Dedifferentiated amniotic fluid mesenchymal stem cell (primary cell): ENCODE data around the gene PIKFYVE.
"Not testable (repeated sequence)": the region's sequence is repeated elsewhere in the genome, so short reads cannot be mapped to it uniquely, and the experiment has no call there.

Source experiments
- DNase-seq: peaks from one replicate; pipeline ENCODE4 v3.0.0-alpha.2; 2016; ENCODE audit errors: extremely low spot score

The PIKFYVE gene

DNA sequence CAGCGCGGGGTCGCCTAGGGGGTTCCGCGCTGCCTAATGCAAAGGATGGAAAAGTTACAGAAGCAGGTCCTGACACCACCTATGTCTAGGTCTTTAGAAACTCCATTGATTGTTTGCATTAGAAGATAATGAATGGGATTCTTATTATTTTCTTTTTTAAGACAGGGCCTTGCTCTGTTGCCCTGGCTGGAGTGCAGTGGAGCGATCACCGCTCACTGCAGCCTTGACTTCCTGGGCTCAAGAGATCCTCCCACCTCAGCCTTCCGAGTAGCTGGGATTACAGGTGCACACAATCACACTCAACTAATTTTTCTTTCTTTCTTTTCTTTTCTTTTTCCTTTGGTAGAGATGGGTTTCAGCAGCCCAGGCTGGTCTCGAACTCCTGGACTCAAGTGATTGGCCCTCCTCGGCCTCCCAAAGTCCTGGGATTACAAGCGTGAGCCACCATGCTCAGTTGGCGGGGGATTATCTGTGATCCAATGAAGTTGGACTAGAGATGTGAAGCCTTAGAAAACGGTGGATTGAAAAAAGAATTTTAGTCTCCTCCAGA, 10.4 kb upstream of the PIKFYVE start:
- no peak for DNase-seq

DNA sequence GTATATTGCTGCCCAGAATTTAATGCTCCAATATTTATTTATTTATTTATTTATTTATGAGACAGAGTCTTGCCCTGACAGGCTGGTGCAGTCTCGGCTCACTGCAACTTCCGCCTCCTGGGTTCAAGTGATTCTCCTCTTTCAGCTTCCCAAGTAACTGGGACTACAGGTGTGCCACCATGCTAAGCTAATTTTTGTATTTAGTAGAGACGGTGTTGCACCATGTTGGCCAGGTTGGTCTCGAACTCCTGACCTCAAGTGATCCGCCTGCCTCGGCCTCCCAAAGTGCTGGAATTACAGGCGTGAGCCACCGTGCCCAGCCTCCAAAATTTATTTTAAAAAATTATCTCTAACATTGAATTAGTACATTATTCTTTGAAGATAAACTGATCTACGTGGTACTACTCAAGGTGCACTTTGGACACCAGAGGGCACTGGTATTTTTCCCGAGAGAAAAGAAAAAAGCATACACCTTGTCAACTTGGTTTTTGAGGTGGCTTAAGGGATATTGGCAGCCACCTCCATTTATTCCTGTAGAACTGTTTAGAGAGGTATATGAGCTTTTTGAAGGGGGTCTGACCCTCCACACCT, 9.8 kb upstream of the PIKFYVE start:
- no peak for DNase-seq

DNA sequence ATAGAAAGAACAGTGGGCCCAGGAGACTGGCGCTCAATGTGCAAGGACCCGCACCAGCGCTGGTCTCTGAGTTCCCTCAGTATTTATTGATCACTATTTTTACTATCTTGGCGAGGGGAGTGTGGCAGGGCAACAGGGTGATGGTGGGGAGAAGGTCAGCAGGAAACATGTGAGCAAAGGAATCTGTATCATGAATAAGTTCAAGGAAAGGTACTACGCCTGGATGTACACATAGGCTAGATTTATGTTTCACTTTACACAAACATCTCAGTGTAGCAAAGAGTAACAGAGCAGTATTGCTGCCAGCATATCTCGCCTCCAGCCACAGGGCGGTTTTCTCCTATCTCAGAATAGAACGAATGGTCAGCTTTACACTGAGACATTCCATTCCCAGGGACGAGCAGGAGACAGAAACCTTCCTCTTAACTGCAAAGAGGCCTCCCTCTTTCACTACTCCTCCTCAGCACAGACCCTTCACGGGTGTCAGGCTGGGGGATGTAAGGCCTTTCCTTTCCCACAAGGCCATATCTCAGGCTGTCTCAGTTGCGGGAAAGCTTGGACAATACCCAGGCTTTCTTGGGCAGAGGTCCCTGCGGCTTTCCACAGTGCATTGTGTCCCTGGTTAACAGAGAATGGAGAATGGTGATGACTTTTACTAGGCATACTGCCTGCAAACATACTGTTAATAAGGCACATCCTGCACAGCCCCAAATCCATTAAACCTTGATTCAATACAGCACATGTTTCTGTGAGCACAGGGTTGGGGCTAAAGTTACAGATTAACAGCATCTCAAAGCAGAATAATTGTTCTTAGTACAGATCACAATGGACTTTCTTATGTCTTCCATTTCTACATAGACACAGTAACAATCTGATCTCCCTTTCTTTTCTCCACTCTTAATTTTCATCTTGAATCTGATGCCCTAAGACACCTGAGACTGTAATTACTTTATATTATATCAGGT, 8.9 kb upstream of the PIKFYVE start:
- not testable (repeated sequence) for DNase-seq

DNA sequence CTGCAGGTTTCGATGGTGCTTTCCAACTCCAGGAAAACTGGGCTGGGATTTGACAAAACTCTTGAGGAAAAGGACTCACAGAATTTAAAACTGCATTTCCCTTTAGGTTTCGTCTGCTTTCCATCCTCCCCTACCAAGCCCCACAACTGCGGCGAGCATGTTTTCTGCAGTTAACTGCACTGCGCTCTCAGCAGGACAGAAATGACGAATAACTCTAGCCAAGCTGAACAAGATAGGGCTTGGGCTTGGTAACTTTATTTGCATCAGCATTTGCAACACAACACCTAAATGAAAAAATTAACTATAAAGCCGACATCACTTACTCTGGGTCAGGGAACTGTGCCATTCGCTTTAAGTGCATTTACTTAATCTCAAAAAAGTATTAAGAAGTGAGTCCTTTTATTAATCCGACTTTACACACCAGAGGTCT, 669 bp upstream of the PIKFYVE start:
- DNase-seq: no peak

DNA sequence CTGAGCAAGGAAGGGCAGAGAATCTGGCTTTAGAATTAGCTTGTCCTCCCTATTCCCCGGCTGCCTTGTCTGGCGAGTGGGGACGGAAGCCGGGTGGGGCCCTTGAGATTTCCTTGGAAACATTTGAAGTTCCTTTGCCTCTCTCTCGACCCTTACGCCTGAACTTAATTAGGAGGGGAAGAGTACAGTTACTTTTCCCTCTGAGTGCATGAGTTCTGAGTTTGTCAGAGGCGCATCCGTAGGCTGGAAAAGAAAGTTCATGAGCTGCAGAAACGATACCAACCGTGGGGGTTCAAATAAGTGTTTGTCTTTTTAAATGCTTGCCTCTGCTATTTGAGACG, 468 bp downstream of the PIKFYVE start:
- DNase-seq: no peak

DNA sequence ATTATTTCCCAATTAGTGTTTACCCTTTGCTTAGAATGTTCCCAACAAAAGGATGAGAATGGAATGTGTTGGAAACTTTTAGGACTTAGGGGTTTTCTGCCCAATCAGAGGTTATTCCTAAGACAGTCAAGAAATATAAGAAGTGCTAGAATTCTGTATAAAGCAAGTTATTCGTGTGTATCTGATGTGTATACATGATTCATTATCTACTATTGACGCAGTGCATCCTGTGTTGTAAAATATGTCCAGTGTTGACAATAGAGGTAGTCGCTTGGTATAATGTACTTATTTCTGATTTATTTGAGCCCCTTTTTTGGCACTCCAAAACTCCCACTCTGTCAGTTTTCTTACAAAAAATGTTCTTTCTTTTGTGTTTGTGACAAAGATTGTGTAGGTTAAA, 881 bp downstream of the PIKFYVE start:
- DNase-seq: no peak

DNA sequence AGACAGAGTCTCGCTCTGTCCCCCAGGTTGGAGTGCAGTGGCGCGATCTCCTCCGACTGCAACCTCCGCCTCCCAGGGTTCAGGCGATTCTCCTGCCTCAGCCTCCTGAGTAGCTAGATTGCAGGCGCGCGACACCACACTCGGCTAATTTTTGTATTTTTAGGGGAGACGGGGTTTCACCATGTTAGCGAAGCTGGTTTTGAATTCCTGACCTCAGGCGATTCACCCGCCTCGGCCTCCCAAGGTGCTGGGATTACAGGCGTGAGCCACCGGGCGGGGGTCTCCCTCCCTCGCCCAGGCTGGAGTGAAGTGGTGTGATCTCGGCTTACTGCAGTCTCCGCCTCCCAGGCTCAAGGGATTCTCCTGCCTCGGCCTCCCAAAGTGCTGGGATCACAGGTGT, 1.5 kb downstream of the PIKFYVE start:
- not testable (repeated sequence) for DNase-seq

DNA sequence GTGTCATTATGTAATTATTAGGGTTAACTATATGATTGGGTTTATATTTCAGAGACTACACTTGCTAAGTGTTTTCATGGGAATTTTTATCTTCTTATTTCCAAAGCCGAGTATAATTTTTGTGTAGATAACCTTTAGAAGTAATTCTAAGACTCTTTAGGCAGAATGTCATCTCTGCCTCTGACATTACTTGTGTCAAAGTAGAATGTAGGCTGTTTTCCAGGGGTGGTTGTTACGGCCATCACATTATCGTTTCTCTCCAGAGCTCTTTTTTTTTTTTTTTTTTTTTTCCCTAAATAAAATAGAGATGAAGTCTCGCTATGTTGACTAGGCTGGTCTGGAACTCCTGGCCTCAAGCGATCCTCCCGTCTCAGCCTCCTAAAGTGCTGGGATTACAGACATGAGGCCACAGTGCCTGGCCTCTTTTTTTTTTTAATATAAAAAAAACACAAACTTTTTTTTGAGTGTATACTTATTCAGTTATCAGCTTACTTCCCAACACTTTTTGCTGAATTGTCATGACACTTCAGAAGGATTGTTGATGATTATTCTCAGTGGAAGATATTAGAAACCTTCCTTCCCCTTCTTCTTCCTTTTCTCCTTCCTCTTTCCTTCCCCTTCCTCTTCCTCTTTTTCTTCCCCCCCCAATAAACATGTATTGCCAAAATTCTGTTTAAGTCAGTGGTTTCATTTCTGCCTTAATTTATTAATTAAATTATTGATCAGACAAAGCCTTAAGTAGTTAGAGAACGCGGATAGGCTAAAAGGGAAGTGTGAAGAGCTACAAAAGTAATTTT, 2.3 kb downstream of the PIKFYVE start:
- DNase-seq: no peak

DNA sequence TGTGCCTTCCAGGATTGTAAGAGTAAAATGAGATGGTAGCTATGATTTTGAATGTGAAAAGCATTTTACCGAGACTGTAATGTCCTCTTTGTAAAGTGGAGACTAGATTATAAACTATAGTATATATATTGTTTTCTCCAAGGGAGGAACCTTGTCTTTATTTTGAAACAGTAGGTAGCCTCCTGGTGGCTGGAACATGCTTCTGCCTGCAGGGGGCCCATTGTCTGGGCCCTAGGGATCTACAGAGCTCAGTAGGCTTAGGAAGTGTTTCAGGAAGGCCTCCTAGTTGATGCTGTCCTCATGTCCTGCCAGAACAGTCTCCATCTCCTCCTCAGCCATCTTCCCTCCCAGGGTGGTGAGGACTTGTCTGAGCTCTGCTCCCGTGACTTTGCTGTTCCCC, 3.0 kb downstream of the PIKFYVE start:
- DNase-seq: no peak

DNA sequence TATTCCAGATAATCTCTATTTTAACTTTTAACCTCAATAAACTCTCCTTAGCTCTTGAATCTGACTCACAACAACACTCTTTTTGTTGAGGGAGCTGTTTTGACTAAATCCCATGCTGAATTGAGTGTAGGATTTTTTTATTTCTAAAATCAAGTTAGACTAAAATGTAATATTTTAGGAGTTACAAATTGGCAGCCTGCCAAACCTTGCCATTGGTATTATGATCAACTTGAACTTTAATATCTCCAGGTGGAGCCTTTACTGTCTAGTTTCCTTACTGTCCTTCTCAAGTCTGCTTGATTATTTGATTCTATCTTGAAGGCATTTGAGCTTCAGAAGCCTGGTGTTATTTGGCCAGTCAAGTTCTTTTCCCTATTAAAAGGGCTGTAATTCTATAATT, 8.7 kb downstream of the PIKFYVE start:
- DNase-seq: no peak

DNA sequence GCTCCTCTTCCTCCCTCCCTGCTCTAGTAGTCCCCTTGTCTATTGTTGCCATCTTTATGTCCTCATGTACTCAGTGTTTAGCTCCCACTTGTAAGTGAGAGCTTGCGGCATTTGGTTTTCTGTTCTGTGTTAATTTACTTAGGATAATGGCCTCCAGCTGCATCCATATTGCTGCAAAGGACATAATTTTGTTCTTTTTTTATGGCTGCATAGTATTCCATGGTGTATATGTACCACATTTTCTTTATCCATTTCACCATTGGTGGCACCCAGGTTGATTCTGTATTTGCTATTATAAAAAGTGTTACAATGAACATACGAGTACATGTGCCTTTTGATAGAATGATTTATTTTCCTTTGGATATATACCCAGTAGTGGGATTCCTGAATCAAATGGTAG, 12.5 kb downstream of the PIKFYVE start:
- no peak for DNase-seq

DNA sequence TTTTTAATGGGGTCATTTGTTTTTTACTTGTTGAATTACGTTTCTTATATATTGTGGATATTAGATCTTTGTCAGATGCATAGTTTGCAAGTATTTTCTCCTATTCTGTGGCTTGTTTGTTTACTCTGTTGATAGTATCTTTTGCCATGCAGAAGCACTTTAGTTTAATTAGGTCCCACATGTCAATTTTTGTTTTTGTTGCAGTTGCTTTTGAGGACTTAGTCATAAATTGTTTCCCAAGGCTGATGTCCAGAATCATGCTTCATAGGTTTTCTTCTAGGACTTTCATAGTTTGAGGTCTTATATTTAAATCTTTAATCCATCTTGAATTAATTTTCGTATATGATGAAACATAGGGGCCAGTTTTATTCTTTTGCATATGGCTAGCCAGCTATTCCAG, 13.2 kb downstream of the PIKFYVE start:
- DNase-seq: no peak

DNA sequence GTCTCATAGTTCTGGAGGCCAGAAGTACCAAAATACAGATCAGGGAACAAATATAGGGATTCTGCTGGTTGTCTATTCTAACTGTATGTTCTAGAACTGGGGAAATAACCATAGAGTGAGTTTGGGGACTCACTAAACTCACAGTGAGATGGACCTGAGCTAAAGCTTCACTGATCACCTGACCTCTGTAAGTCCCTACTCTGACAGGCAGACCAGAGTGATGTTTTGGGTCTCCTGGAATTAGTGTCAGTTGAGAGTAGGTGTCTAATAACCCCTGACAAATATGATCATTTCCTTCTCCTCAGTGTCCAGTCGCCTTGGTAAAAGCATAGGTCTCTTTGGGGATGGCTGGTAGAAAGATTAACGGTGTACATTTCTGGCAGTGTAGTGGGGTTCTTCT, 14.2 kb downstream of the PIKFYVE start:
- no peak for DNase-seq

DNA sequence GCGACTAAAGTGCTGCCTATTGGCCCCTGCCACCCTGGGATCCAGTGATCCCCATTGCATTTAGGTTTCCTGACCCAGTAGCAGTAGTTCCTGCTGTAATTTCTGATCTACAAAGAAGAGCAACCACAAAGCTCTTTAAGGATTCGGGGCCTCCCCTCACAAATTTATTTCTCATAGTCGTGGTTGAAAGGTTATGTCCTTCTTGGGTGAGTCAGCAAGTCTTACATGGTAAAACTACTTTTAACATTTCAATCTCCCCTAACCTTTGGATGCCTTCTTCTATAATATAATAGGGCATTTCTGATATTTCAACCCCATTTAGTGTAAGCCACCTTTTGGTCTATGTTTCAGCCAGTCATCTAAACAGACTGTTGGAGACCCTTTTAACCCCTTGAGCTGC, 14.9 kb downstream of the PIKFYVE start:
- DNase-seq: no peak

DNA sequence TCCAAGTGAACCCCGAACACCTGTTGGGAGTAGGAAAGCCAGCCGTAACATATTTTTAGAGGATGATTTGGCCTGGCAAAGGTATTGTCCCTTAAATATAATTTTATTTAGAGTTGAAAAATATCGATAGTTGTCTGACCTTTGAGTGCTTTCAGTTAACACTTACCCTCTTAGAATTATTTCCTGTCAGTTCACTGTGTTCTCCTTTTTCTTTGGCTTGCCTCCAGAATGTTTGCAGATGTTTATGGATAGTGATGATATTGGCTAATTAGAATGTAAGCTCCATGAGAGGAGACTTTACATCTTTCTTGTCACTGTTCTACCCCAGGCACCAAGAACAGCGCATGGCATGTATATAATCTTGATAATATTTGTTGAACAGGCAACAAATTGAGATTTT, 19.8 kb downstream of the PIKFYVE start:
- no peak for DNase-seq

DNA sequence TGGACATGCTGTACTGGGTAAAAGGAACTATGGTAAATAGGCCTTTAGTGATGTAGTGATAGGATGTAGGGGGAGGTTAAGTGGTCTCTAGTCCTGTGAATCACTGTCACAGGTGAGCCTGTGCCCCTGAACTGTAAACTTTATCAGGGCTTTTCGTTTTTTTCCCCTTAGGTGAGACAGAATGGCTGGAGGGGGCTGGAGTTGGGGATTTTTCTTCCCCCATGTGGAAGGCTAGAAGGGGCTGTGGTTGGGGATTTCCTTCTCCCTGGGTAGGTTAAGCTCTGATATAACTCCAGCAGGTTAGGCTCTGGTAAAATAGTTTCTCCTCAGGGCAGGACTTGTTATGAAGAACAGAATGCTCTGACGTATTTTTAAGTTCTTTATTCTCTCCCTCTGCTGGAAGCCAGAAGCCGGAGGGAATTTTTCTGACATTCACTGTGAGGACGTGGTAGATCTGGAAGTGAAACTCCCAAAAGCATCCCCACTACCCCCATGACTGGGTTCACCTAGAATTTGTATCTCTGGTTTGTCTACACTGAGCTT, 28.5 kb downstream of the PIKFYVE start:
- no peak for DNase-seq

DNA sequence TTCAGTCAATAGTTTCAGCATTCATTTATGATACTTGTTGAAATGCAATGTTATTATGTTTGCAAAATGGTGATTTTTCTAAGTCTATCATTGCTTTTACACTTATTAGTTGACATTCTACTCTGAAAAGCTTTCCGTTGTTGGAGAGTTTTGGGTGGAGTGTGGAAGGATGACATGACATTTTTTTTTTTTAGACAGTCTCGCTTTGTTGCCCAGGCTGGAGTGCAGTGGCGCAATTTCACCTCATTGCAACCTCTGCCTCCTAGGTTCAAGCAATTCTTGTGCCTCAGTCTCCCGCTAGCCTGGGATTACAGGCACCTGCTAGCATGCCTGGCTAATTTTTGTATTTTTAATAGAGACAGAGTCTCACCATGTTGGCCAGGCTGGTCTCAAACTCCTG, 29.8 kb downstream of the PIKFYVE start:
- no peak for DNase-seq

DNA sequence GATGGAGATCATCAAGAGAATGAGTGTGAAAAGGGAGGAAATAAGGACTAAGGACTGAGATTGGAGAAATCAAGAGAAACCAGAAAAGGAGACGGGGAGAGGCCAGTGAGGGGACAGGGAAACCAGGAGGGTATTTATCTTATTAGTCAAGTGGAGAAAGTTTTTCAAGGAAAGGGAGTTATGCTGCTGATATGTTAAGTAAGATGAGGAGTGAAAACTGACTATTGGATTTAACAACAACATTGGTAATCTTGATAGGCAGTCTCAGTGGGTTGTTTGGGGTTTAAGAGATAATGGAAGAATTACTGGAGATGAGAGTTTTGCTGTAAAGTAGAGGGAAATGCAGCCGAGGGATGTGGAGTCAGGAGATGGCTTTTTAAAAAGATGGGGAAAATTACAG, 30.6 kb downstream of the PIKFYVE start:
- DNase-seq: no peak

DNA sequence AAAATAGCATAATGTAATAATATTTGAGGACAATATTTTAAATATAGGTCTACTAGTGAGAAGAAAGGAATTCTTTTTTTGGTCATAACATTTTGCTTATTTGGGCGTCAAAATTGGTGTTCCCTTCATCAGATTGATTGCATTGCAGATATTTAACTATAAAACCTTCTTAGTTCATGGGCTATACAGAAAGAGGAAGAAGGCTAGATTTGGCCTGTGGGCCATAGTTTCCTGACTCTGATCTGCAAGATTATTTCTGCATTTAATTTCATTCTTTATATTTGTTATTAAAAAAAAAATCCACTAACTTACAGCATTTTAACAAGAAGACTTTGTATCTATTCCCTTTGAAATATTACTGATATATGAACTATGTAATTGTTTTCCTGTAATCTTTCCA, 31.9 kb downstream of the PIKFYVE start:
- DNase-seq: no peak

DNA sequence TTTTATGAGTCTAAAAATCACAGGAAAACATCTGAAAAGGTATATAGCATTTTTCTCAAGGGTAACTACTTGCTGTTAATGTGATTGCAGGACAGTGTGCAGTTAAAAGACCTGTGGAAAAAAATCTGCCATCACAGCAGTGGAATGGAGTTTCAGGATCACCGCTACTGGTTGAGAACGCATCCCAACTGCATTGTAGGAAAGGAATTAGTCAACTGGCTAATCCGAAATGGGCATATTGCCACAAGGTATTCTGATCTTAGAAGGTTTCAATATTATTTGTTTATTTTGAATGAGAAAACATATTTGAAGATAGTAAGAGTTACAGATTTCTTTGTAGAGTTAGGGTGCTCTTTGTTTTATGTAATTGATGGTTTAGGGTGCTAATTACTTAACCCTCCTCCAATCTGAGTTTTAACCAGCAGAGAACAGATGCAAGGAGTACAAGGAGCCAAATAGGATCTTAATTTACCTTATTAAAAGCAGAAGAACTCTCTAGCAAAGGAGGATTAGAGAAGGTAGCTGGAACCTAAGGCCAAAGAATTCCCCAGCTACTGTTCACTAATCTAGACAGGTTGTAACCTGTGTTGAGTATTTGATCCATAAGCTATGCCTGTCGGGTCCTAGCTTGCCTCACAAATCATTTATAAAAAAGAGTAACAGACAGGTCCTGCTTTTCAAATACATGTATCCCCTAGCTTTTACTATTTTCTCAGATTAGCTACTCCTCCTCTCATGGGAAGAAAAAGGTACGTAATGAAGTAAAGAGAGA, 35.0 kb downstream of the PIKFYVE start:
- no peak for DNase-seq

DNA sequence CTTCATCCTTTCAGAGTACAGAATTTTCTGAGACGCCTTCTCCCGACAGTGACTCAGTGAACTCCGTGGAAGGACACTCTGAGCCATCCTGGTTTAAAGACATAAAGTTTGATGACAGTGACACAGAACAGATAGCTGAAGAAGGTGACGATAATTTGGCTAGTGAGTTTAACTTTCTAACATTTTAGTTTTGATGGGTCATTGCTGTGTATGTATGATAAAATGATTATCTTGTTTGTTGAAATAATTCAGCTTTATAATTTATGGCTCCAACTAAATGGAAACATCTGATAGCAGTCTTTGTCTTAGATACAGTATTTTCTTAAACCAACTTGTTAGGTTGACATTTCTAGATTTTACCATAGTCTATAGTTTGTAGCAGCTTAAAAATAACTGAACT, 38.1 kb downstream of the PIKFYVE start:
- no peak for DNase-seq
